ENCODE measurements around the gene EPHB2. TPM values are rescaled to one million over a fixed set of nuclear protein-coding genes. Genes with fewer than 3 reads are reported as not detected.

EPHB2 gene
- total RNA-seq, 1 donor from 2014 or later = 60.3 TPM

DNA sequence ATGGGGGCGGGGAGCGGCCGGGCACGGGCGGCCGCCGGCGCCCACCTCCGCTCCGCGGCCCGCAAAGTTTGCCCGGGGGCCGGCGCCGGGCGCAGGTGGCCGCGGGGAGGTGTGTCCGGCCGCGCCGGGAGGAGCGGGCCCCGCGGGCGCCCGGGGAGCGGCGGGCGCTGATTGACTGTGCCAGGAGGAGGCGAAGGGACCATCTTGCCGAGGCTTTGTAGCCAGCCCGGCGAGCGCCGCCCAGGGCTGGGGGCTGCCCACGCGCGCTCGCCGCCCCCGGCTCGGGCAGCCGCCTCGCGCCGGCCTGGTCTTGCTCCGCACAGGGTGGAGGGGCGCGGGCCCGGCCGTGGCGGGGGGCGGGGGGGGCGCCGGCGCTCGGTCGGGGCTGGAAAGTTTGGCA is 432 bp downstream of the EPHB2 start:
- Mint-ChIP-seq H3K27me3 (ENCODE audit: low read depth) (peaks cover 5% of the 10 kb centered on the region), H3K4me3 (no peak overlapping the region), H3K27ac (ENCODE audit: unreplicated experiment) (no peak overlapping the region)

DNA sequence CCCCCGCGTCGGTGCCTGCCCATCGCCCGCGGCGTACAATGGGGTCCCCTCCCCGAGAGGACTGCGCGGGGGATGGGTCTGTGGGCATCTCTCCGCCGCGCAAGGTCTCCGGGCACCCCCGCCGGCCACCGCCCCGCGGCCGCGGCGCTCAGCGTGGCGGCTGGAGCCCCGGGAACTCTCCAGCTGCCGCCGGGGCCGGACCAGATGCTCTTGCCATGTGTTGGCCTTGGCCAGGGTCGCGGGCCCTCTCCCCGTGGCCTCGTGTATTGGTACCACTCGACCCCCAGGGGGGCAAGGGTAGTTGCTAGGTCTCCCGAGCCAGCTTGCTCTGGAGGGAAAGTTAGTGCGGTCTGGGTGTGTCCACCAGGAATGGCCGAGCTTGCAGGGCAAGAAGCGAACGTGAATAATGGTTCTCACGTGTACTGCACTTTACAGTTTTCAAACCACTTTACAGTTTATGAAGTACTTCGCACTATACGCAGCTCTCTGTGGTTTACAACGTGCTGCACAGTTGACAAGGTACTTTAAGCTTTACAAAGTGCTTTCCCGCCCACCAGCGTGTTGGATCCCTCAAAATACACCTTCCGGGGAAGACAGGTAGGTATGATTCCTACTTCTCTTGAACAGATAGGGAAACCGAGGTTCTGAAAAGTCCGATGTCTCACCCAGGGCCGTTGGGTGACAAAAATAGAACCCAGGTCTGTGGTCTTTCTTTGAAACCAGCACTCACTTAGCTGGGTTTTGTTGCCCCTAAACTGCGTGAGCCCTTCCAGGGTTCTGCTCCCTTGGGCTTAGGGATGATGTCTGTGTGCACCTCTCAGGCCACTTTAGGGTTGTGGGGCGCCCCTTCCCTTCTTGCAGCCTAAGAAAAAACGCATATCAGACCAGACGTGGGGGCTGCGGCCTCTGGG is 1.2 kb downstream of the EPHB2 start:
- DNase-seq (ENCODE audit: low read depth, low spot score) = no peak
- Mint-ChIP-seq H3K4me1 (peaks cover 53% of the 10 kb centered on the region), H3K4me3 (peak overlapping the region; percentile 90), H3K9me3 (no peaks in the 10 kb centered on the region), H3K27ac (ENCODE audit: unreplicated experiment) (no peak overlapping the region), H3K27me3 (ENCODE audit: low read depth) (peaks cover 5% of the 10 kb centered on the region), H3K36me3 (ENCODE audit: low read depth) (no peaks in the 10 kb centered on the region)
- TF ChIP-seq, protein P1, sequence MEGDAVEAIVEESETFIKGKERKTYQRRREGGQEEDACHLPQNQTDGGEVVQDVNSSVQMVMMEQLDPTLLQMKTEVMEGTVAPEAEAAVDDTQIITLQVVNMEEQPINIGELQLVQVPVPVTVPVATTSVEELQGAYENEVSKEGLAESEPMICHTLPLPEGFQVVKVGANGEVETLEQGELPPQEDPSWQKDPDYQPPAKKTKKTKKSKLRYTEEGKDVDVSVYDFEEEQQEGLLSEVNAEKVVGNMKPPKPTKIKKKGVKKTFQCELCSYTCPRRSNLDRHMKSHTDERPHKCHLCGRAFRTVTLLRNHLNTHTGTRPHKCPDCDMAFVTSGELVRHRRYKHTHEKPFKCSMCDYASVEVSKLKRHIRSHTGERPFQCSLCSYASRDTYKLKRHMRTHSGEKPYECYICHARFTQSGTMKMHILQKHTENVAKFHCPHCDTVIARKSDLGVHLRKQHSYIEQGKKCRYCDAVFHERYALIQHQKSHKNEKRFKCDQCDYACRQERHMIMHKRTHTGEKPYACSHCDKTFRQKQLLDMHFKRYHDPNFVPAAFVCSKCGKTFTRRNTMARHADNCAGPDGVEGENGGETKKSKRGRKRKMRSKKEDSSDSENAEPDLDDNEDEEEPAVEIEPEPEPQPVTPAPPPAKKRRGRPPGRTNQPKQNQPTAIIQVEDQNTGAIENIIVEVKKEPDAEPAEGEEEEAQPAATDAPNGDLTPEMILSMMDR (conservative IDR thresholded peaks at IDR 0.05) = no peak

More for the DNA sequence above, 432 bp downstream of the EPHB2 start:
- Mint-ChIP-seq H3K9me3 (no peaks in the 10 kb centered on the region), H3K4me1 (peaks cover 51% of the 10 kb centered on the region), H3K36me3 (ENCODE audit: low read depth) (no peaks in the 10 kb centered on the region)
- no peak for DNase-seq (ENCODE audit: low read depth, low spot score)
- TF ChIP-seq, protein P1 (conservative IDR thresholded peaks at IDR 0.05) = no peak

DNA sequence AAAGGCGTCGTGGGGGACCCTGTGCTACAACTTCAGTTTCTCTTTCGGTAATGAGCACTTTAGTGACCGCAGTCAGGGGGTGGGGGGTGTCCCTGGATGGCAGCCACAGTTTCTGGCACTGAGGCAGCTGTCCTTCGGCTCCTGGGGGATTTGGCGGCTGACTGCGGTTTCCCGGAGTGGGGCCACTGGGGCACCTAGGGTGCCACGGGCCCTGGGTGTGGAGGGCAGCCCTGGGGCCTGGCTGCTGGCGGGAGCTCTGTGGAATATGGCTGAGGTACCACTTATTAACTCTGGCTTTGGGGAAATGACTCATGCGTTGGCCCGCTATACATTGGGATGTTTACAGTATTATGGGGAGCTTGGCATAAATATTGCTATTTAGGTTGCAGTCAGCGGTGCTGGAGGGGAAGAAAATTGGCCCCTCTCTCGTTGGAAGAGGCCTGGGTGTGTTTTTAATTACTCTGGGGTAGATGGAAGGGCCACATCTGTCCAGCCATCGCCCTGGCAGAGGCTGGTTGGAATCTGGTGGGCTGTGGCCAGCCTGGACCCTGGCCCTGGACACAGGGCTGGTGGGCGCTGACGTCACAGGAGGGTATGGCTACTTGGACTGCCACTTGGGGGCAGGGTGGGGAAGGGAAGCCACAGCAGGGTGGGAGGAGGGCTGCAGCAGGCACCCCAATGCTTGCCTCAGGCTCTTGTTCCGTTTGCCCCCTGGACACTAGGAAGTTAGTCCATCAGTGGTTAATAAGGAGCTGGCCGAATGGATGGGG is 2.0 kb downstream of the EPHB2 start:
- DNase-seq (ENCODE audit: low read depth, low spot score) = no peak
- no peaks in the 10 kb centered on the region for H3K36me3 Mint-ChIP-seq (ENCODE audit: low read depth)
- no peak overlapping the region for H3K27ac Mint-ChIP-seq (ENCODE audit: unreplicated experiment)
- peaks cover 5% of the 10 kb centered on the region for H3K27me3 Mint-ChIP-seq (ENCODE audit: low read depth)
- TF ChIP-seq, protein P1 (conservative IDR thresholded peaks at IDR 0.05) = no peak
- H3K4me1 Mint-ChIP-seq = peaks cover 55% of the 10 kb centered on the region
- no peaks in the 10 kb centered on the region for H3K9me3 Mint-ChIP-seq
- peak overlapping the region; percentile 90 for H3K4me3 Mint-ChIP-seq

DNA sequence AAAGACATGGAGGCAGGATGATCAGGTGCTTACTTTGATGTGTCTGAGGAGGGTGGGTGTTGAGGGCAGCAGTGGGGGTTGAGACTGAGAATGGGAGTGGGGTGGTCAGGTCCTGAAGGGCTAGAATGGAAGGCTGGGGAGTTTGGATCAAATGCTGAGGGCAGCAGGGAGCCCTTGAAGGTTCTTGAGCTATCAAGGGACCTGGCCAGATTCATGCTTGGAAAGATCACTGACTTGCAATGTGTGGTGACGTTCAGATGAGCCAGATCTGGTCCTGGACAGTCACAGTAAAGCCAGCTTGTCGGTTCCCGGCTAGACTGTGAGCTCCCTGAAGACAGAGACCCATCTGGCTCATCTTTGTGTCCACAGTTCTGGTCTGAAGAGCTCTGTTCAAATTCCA is 3.8 kb downstream of the EPHB2 start:
- Mint-ChIP-seq H3K4me1 (peaks cover 42% of the 10 kb centered on the region), H3K27ac (ENCODE audit: unreplicated experiment) (no peak overlapping the region), H3K9me3 (no peaks in the 10 kb centered on the region), H3K27me3 (ENCODE audit: low read depth) (peaks cover 5% of the 10 kb centered on the region), H3K36me3 (ENCODE audit: low read depth) (no peaks in the 10 kb centered on the region), H3K4me3 (peak overlapping the region; percentile 90)
- TF ChIP-seq, protein P1 (conservative IDR thresholded peaks at IDR 0.05) = no peak
- DNase-seq (ENCODE audit: low read depth, low spot score) = no peak

DNA sequence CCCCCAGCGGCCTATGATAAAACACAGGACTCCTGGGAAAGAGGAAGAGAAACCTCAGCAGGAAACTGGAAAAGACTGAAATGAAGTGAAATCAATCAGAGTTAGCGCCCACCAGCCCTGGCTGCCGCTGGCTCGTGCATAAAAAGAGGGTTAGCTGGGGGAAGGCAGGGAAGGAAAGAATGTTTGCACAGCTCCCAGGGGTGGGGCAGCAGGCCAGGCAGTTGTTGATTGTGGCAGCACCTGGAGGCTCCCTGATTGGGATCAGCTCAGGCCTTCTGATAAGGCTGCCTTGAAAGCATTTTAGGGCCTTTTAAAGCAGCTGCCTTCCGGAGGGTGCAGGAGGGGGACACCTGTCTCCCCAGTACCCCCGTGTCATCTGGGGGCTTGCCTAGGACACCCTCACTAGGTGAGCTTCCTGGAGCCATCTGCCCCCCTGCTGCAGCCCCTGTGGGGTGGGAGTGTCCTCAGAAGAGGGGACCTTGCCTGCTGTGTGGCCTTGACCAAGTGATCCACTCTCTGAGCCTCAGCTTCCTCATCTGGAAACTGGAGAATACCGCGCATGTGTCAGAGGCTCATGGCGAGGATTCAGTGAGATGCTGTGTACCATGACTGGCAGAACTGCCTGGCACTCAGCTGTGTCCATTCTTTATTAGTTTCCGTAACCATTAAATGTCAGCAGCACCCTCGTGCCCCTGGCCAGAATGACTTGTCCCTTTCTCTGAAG is 6.6 kb downstream of the EPHB2 start:
- no peak overlapping the region for H3K4me3 Mint-ChIP-seq

More for the DNA sequence above, 6.6 kb downstream of the EPHB2 start:
- TF ChIP-seq, protein P1 (conservative IDR thresholded peaks at IDR 0.05) = no peak
- no peak overlapping the region for H3K27ac Mint-ChIP-seq (ENCODE audit: unreplicated experiment)
- H3K27me3 Mint-ChIP-seq (ENCODE audit: low read depth) = no peaks in the 10 kb centered on the region
- no peaks in the 10 kb centered on the region for H3K9me3 Mint-ChIP-seq
- peaks cover 31% of the 10 kb centered on the region for H3K4me1 Mint-ChIP-seq
- DNase-seq (ENCODE audit: low read depth, low spot score) = no peak
- H3K36me3 Mint-ChIP-seq (ENCODE audit: low read depth) = no peaks in the 10 kb centered on the region
